Middle frontal gyrus (tissue), 1 donor: ENCODE measurements around the gene ARSK.

Source experiments
- DNase-seq: peaks from one replicate; pipeline ENCODE4 v3.0.0-alpha.2; 2015; ENCODE audit warnings: low spot score; ENCODE audit errors: extremely low spot score

ARSK gene

DNA sequence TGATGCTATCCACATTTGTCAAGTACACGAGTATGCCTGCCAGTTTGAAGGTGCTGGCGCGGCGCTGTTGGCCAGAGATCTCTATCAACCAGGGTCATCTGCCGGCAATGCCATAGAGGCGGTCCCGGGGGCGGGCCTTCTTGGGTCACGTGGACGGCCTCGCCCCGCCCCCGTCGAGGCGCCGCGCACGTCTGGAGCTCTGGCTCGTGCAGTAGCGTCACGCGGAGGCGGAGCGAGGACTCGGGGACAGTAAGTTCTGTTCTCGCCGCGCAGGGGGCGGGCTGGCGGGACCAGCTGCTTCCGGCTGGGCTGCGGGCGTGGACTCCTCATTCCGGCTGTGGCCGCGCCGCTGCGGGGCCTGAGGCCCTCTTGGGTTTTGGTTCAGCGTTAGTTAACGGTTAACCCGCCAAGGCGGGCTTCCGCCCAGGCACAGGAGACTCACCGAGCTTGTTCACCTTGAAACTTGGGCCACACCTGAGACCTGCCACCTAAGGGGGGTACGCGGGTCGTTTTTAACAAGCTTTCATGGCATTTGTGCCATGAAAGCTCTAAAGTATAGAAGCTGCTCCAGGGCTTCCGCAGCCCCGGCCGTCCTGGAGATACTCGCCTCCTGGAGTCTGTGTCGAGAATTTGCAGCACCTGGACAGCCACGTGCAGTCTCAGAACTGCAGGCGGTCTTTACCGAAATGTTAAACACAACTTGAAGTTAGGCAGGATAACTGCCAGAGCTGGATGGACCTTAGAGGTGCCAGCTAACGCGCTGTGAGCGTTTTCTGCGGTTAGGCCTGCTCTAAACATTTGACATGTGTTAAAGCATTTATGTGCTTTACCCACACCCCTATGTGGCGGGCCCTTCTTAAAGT is 91.9 kb downstream of the ARSK start, which contains the start of gene RFESD:
RFESD (plus strand) TSS at position 209 of the 863 bp plus-strand sequence. CDS start 5,495 bp downstream, outside the sequence.
- DNase-seq, result peak; percentile 92

DNA sequence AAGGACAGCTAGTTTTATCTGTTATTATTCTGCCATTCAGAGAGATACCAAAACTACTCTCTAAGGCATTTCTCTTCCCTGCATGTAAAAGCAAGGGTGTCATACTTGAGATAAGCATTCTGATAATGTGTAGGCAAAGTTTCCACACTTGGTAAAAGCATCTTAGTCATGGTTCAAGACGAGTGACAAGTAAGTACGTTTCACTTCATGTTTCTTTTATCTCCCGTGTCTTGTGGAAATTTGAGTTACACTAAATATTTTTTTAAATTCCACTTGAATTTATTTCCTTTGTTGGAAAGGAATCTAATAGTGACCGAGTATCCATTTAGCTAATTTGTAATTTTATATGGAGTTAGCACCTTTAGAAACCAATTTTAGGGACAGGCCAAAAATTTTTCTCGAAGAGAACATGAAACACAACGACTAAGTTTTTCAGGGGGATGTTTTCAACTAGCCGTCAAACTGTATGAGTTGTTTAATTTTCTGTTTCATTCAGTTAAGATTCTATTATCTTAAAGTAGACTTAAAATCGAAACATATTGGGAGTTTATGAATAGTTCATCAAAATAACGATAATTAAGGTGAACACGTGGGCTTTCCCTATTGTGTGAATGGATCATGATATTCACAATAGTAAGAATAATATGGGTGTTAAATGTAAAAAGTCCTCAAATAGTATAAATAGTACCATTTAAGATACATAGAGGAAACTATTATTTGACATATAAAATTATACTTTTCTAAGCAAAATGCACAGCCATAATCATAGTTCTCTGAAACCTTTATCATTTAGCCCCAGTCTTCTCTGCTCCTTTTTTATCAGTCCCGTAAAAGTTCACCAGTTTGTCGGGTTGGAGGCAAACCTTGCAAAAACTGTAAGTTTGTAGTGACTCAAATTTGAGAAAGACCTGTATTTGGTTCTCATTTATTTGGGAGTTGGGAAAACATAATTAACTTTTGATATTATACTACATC is 93.3 kb downstream of the ARSK start:
- DNase-seq, result no peak

DNA sequence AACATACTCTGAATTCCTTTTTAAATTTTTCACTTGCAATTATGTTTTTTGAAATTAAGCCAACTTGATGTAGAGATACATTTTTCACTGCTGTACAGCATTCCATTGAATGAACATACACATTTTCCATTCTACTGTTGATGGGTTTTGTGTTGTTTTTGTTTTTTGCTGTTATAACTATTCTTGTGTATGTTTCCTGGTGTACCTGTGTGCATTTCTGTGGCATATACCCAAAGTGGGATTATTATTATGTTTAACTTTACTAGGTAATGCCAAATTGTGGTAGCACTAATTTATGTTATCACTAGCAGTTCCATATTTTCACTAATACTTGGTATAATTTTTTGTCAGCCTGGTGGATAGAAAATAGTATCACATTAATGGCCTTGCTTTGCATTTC is 94.4 kb downstream of the ARSK start:
- DNase-seq, result no peak

DNA sequence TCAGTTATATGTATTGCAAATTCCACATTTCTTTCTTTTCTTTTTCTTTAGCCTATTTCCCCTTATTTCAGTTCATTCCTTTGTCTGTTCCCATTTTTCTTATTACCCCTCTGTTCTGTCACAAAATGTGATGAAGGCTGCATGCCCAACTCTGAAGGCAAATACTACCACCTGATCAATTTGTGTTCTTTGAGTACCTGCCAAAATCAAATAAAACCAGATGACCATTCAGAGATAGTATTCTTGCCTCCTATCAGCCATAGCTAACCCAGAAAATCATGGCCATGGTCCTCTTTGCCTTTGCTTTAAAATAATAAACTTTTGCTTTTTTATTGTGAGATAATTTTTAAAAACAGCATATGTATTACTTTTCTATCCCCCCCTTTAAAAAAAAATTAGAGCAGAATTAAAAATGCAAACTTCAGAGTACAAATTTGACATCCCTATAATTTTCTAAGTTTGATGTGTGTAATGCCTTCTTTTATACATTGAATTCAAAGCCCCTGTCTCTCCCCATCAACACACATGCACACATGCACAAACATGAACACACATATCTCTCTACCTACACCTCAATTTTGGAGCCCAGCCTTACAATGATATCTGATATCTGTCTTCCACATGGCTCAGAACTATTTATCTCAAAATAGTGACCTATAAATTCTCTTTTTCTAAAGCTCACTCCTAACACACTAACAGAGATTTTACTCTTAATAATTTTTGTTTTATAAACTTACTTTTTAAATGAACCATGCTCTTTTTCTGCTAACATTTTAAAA is 95.1 kb downstream of the ARSK start:
- DNase-seq, result no peak

DNA sequence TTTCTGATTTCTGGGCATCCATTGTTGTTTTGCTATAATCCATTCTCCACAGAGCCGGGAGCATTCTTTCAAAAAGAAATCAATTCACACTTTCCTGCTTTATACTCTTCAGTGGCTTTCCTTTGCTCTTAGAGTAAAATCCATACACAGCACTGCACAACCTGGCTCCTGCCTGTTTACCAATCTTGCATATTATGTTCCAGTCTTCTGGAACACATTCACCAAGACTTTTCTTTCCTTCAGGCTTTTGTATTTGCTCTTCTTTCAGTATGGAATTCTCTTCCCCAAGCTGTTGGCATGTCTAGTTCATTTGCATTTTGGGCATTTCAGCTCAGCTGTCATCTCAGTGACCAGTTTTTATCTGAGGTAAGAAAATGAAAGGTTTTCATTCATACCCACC is 97.9 kb downstream of the ARSK start:
- DNase-seq, result no peak

DNA sequence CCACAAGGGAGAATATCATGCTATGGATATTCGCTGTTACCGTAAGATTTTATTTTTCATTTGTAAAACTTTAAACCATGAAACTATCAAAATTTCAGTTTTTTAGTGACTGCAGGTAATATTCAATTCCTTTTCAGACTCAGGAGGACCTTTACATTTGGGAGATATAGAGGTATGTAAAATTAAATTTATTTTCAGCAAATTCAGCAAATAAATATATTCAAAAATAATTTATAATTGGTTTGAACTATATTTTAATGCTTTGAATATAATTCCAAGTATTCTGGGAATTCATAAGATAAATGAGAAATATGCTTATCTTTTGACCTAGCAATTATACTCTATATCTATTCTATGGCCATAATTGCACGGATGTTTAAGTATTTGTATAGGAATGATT is 99.3 kb downstream of the ARSK start:
- DNase-seq, result no peak
